Subcutaneous abdominal adipose tissue (tissue), 5 donors: ENCODE results near the gene SHC2.

Experiments used
- H3K27ac ChIP-seq: one replicate; pipeline ENCODE4 v1.7.0; 2013; ENCODE audit warnings: low read depth, mild to moderate bottlenecking, inconsistent platforms, low read length, moderate library complexity
- H3K27me3 ChIP-seq, 5 donors: one replicate each; pipeline ENCODE4 v1.7.0; 2013; ENCODE audit warnings: low read length in 5 of 5, inconsistent platforms in 1 of 5; ENCODE audit not compliant: control insufficient read depth in 5 of 5, insufficient read depth in 4 of 5
- H3K36me3 ChIP-seq, 5 donors: one replicate each; pipeline ENCODE4 v1.7.0; 2013; ENCODE audit warnings: low read length in 5 of 5; ENCODE audit not compliant: control insufficient read depth in 5 of 5, insufficient read depth in 5 of 5
- H3K4me1 ChIP-seq, 5 donors: one replicate each; pipeline ENCODE4 v1.7.0; 2013; ENCODE audit warnings: low read length in 5 of 5, mild to moderate bottlenecking in 3 of 5, moderate library complexity in 1 of 5; ENCODE audit not compliant: control insufficient read depth in 5 of 5, insufficient read depth in 5 of 5
- H3K4me3 ChIP-seq, 5 donors: one replicate each; pipeline ENCODE4 v1.7.0; 2013; ENCODE audit warnings: low read length in 5 of 5, low read depth in 1 of 5
- H3K9ac ChIP-seq, 5 donors: one replicate each; pipeline ENCODE4 v1.7.0; 2013; ENCODE audit warnings: low read length in 5 of 5, mild to moderate bottlenecking in 4 of 5, moderate library complexity in 3 of 5
- H3K9me3 ChIP-seq, 5 donors: one replicate each; pipeline ENCODE4 v1.7.0; 2013; ENCODE audit warnings: low read length in 5 of 5; ENCODE audit not compliant: control insufficient read depth in 5 of 5
- donor health status: healthy.
- donor health status: healthy.
- donor health status: healthy.
- donor health status: healthy.
- donor health status: healthy.

SHC2 gene

DNA sequence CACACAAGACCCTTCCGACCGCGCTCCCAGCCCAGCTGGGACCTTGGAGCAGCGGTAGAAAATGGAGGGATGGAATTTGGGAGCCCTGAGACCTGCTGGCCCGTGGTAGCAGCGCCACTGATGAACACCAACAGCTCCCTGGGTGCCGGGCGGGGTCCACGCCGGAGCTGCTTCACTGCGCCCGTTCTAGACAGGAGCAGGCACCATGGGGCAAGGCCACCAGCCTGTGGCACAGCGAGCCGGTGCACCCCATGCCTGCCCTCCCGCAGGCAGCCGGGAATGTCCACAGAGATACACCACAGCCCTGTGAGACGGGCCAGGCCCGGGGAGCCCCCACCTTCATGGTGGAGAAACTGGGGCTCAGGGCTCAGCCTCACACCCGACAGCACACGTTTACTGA is 9.9 kb upstream of the SHC2 start:
- Histone ChIP-seq H3K9ac (no peak overlapping the region), H3K4me3 (no peak overlapping the region), H3K36me3 (no peaks in the 10 kb centered on the region), H3K27ac (no peak overlapping the region), H3K4me1 (peaks cover 0 to 10% (median 0%) of the 10 kb centered on the region in 5 donors), H3K9me3 (peaks cover 0 to 3% (median 0%) of the 10 kb centered on the region in 5 donors), H3K27me3 (peaks cover 0 to 7% (median 4%) of the 10 kb centered on the region in 5 donors)

DNA sequence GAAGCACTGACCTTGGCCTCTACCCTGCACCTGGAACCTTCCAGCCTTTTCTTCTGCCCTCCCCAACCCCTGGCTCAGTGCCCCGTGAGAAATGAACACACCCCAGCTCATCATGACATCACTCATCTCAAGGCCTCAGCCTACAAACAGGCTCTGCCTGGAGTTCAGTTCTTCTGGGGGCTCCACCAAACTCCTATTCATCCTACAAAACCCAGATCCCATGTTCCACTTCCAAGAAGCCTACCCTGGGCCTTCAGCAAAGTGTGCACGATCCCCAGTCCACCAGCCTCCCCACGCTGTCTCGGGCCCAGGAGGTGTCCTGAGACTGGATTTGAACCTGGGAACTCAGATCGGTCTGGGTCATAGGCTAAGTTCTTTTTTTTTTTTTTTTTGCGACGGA is 9.0 kb upstream of the SHC2 start:
- Histone ChIP-seq H3K9me3 (peaks cover 0 to 3% (median 0%) of the 10 kb centered on the region in 5 donors), H3K9ac (no peak overlapping the region), H3K36me3 (no peaks in the 10 kb centered on the region), H3K27ac (no peak overlapping the region), H3K27me3 (peaks cover 0 to 6% (median 4%) of the 10 kb centered on the region in 5 donors), H3K4me3 (no peak overlapping the region), H3K4me1 (peaks cover 0 to 8% (median 0%) of the 10 kb centered on the region in 5 donors)

DNA sequence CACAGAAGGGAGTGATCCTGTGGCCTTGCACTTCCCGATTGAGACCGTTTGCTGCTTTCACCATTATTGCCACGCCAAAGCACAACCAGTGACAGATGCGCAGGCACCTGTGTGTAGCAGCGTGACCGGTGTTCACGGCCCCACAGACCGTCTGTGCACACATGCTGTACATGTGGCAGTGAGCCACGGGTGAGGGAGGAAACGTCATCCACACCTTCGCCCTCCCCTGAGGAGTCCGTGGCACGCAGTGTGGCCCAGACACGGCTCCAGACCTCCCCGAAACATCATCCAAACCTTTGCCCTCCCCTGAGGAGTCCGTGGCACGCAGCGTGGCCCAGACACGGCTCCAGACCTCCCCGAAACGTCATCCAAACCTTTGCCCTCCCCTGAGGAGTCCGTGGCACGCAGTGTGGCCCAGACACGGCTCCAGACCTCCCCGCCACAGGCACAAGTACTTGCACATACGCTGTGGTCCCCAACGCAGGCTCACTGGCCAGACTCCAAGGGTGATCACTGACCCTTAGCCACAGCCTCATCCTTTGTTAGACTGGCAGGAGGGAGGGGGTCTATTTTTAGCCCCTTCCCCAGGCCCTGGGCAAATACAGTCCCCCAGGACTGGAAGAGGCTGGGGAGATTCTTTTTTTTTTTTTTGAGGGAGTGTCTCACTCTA is 7.9 kb upstream of the SHC2 start:
- no peaks in the 10 kb centered on the region for H3K27me3 ChIP-seq

DNA sequence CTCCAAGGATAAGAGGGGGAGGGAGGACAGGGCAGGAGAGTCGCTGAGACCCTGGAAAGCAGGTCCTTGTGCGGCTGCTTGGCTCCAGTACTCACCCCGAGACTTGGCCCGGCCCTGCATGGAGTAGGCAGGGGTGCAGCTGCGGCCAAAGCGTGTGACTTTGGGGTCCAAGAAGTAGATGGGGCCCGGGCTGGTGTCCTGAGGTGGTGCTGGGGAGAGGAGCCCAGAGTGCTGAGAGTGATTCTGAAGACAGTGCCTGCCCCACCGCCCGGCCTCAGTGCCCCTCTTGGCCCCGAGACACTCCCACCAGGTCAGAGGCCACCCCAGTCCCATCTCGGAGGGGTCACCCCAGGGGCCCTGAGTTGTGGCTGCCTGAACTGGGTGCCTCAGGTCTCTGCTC is 6.7 kb upstream of the SHC2 start:
- Histone ChIP-seq H3K36me3 (no peaks in the 10 kb centered on the region), H3K27ac (no peak overlapping the region), H3K9ac (no peak overlapping the region), H3K27me3 (no peaks in the 10 kb centered on the region), H3K4me3 (no peak overlapping the region), H3K9me3 (peaks cover 0 to 3% (median 0%) of the 10 kb centered on the region in 5 donors), H3K4me1 (no peaks in the 10 kb centered on the region)

More for the DNA sequence above, 7.9 kb upstream of the SHC2 start:
- H3K36me3 ChIP-seq, result no peaks in the 10 kb centered on the region
- H3K4me3 ChIP-seq, result no peak overlapping the region
- no peaks in the 10 kb centered on the region for H3K4me1 ChIP-seq
- no peak overlapping the region for H3K9ac ChIP-seq
- peaks cover 0 to 3% (median 0%) of the 10 kb centered on the region in 5 donors for H3K9me3 ChIP-seq
- H3K27ac ChIP-seq, result no peak overlapping the region

DNA sequence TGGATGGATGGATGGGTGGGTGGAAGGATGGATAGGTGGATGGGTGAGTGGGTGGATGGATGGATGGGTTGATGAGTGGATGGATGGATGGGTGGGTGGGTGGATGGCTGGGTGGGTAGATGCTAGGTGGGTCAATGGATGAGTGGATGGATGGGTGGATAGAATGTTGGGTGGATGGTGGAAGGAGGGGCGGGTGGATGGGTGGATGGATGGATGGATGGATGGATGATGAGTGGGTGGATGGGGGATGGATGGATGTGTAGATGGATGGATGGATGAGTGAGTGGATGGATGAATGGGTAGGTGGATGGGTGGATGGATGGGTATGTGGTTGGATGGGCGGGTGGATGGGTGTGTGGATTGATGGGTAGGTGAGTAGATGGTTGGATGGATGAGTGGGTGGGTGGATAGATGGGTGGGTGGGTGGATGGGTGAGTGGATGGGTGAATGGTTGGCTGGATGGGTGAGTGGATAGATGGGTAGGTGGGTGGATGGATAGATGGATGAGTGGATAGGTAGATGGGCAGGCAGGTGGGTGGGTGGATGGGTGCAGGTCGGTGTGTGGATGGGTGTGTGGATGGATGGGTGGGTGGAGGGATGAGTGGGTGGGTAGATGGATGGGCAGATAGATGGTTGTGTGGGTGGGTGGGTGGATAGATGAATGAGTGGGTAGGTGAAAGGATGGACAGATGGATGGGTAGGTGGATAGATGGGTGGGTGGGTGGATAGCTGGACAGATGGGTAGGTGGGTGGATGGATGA is 4.4 kb upstream of the SHC2 start:
- Histone ChIP-seq H3K27ac (no peak overlapping the region), H3K9ac (no peak overlapping the region)

DNA sequence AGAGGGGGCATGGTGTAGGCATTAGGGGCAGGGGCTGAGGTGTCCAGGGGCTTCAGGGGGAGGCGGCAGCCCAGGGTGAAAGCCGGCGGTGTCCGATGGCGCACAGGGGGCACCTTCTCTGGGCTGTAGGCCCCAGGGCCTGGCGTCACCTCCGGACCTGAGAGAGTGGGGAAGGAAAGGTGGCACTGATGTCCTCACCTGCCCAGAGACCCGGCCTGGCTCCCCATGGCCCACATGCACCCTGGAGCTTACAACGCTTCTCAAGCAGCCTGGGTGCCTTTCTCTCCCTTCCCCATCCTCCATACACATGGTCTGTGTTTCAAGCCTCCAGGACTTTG is 3.3 kb upstream of the SHC2 start:
- Histone ChIP-seq H3K4me1 (peaks cover 0 to 20% (median 13%) of the 10 kb centered on the region in 5 donors), H3K27ac (no peak overlapping the region), H3K9ac (no peak overlapping the region), H3K36me3 (no peaks in the 10 kb centered on the region), H3K27me3 (peaks cover 0 to 11% (median 4%) of the 10 kb centered on the region in 5 donors), H3K4me3 (no peak overlapping the region), H3K9me3 (peaks cover 0 to 3% (median 0%) of the 10 kb centered on the region in 5 donors)

More for the DNA sequence above, 4.4 kb upstream of the SHC2 start:
- peaks cover 0 to 11% (median 8%) of the 10 kb centered on the region in 5 donors for H3K4me1 ChIP-seq
- no peaks in the 10 kb centered on the region for H3K36me3 ChIP-seq
- no peak overlapping the region for H3K4me3 ChIP-seq
- H3K27me3 ChIP-seq, result peaks cover 0 to 6% (median 4%) of the 10 kb centered on the region in 5 donors
- H3K9me3 ChIP-seq, result peaks cover 0 to 3% (median 0%) of the 10 kb centered on the region in 5 donors

DNA sequence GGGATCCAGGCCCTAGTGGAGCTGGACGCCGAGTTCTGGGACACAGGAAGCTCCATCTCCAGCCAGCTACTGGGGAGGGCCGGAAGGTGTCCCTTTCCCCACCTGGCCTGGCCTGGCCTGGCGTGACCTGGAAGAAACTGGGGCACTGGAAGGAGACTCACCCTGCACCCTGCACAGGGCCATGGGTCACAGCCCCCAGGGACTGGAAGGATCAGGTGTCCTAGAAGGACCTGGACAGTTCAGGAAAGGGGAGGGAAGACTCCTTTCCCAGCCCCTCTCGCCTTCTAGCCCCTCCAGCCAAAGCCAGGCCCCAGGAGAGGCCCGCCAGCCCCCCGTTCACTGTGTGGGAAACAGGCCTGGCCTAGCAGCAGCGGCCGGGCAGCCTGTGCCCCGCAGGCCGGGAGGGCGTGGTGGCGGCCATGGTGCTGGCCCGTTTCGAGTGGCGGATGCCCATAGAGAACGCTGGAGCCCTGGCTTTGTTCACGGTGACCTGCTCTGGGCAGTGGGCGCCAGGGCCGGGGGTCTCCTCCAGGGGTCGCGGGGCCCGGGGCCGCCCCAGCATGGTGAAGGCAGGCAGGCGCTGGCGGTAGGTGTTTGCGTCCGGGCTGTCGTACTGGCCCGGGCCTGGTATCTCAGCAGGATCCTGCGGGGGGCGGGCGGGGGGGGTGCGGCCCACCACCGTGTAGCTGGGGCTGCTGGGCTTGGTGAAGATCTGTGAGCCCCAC is 2.8 kb upstream of the SHC2 start:
- H3K27ac ChIP-seq, result no peak overlapping the region
- H3K9ac ChIP-seq, result no peak overlapping the region
- no peak overlapping the region for H3K4me3 ChIP-seq
- peaks cover 0 to 2% (median 0%) of the 10 kb centered on the region in 5 donors for H3K9me3 ChIP-seq
- peaks cover 0 to 11% (median 4%) of the 10 kb centered on the region in 5 donors for H3K27me3 ChIP-seq
- H3K36me3 ChIP-seq, result no peaks in the 10 kb centered on the region
- H3K4me1 ChIP-seq, result peaks cover 0 to 22% (median 13%) of the 10 kb centered on the region in 5 donors

DNA sequence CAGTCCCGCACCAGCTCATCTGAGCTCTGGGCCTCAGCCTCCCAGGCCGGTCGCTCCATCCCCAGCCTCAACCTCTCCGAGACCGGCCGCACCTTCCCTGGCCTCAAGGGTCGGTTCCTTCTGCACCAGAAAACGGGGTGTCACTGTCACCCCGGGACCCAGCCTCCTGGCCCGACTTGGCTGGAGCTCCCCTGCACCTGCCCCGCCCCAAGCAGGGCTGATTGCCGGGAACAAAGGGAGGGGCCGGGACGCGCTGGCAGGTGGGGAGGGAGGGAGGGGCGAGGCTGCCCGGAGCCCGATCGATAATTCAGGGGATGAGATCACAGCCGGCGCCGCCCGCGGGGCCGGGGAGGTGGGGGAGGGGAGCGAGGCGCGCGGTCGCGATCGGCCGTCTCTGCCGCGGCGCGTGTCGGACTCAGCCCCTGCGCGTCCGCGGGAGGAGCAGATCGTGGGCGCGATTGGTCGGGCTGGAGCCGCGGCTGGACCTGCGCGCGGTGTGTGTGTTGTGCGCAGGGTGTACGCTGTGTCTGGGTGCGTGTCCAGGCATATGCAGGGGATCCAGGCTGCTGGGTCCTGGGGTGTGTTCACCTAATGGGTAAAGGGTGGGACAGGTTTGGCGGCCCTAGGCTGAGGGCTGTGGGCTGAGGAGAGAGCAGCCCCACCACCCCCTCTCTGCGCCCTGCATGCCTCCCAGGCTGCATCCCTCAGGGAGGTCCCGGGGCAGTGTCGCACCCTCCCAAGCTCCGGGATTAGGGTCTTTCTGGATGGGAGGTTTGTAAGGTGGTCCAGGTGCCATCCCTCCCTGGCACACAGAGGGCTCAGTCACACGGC is 1.1 kb upstream of the SHC2 start:
- H3K4me3 ChIP-seq, result peak overlapping the region in 4 of 5 donors; percentile 32 to 51 (median 38)
- no peaks in the 10 kb centered on the region for H3K9me3 ChIP-seq
- H3K27ac ChIP-seq, result no peak overlapping the region
- no peaks in the 10 kb centered on the region for H3K36me3 ChIP-seq
- H3K27me3 ChIP-seq, result peaks cover 0 to 11% (median 4%) of the 10 kb centered on the region in 5 donors
- no peak overlapping the region for H3K9ac ChIP-seq
- H3K4me1 ChIP-seq, result peaks cover 0 to 22% (median 13%) of the 10 kb centered on the region in 5 donors

DNA sequence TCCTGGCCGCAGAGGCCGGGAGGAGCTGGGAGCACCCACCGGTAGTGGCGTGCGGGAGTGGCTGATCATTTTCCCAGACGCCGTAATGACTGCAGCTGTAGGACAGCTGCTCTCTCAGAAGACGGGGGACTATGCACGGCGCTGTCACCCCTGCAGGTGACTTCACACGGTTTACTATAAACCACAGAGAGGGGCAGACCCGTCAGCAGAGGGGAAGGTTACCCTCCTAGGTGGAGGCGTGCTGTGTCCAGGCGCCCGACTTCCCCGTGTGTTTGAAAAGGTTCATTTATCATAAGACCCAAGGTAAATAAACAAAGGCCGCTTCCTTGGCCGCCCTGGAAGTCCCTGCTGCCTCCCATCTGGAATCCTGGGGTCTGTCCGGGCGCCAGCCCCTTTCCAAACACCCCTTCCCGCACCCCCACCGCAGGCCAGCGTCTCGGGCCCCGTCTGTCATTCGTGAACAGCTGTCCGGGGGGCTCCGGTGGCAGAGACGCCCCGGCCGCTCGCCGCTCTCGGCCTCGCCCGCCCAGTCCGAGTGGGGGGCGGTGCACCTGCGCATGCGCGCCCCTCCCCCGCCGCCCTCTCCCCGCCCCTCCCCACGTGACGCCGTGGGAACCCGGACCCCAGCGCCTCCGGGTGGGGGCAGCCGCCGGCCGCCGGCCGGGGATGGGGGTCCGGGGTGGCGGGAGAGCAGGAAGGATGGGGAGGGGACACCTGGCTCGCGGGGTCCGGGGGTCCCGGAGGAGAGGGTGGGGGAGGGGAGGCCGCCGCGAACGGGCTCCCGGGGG is 915 bp downstream of the SHC2 start:
- Histone ChIP-seq H3K9me3 (no peaks in the 10 kb centered on the region), H3K4me3 (peak overlapping the region; percentile 70 to 86 (median 75)), H3K36me3 (no peaks in the 10 kb centered on the region), H3K9ac (peak overlapping the region in 4 of 5 donors; percentile 69 to 79 (median 74)), H3K27me3 (peaks cover 0 to 11% (median 4%) of the 10 kb centered on the region in 5 donors), H3K4me1 (peaks cover 0 to 22% (median 13%) of the 10 kb centered on the region in 5 donors), H3K27ac (peak overlapping the region; percentile 41)
